ENCODE measurements around the gene ARAP3. TPM values are rescaled to one million over a fixed set of nuclear protein-coding genes. Genes with fewer than 3 reads are reported as not detected.

ARAP3 gene
- total and polyA plus RNA-seq, 9 of the 15 experiments (the other 6 are each of a cell fraction or from before 2014, with no cell fraction given) = 0.83 to 25.7 (median 6.4) TPM

- TF ChIP-seq MAFK (IDR thresholded peaks at IDR 0.05; ENCODE audit: low read length) (peak; percentile 65; the same call in 1 of the 2 replicates), ETV1 (tag; conservative IDR thresholded peaks at IDR 0.05; ENCODE audit: low read depth) (peak; percentile 68), NFRKB (IDR thresholded peaks at IDR 0.05; ENCODE audit: low read depth) (peak; percentile 63; the same call in 1 of the 2 replicates), NONO (IDR thresholded peaks at IDR 0.05; ENCODE audit: low read depth in 2 of 2, low read length in 1 of 2) (0 out of 4 replicates have a peak, but pooled peaks of 1 of the 2 experiments have one; percentile 20), SMAD4 (CRISPR knock-in tag; conservative IDR thresholded peaks at IDR 0.05) (peak; percentile 90), NCOA2 (IDR thresholded peaks at IDR 0.05; ENCODE audit: partially characterized antibody in 2 of 2) (peak in 1 of 2 experiments; percentile 19), NR2C1 (IDR thresholded peaks at IDR 0.05) (peak; percentile 74), NR2C1 (tag; IDR thresholded peaks at IDR 0.05) (peak; percentile 87), ZNF197 (CRISPR knock-in tag; IDR thresholded peaks at IDR 0.05; ENCODE audit: low read depth) (peak; percentile 68; the same call in 1 of the 2 replicates), ZNF699 (CRISPR knock-in tag; IDR thresholded peaks at IDR 0.05; ENCODE audit: insufficient replicate concordance) (no peak), RFX1 (IDR thresholded peaks at IDR 0.05) (no peak), ETS1 (conservative IDR thresholded peaks at IDR 0.05; ENCODE audit: control insufficient read depth, low read depth, low read length) (0 out of 2 replicates have a peak, but pooled peaks have one; percentile 19), ZNF766 (CRISPR knock-in tag; conservative IDR thresholded peaks at IDR 0.05) (peak; percentile 90), ZNF395 (CRISPR knock-in tag; IDR thresholded peaks at IDR 0.05) (peak; percentile 92), TAL1 (IDR thresholded peaks at IDR 0.05) (peak; percentile 88), RCOR1 (IDR thresholded peaks at IDR 0.05; ENCODE audit: borderline replicate concordance in 1 of 2, low read depth in 2 of 2, low read length in 2 of 2) (peak in 1 of 2 experiments; percentile 77; a peak in 1 of 4 replicates), MYNN (IDR thresholded peaks at IDR 0.05) (peak; percentile 77), MYNN (CRISPR knock-in tag; IDR thresholded peaks at IDR 0.05) (no peak), HNRNPK (IDR thresholded peaks at IDR 0.05; ENCODE audit: low read depth, low read length, poor library complexity, severe bottlenecking) (no peak), VEZF1 (CRISPR knock-in tag; IDR thresholded peaks at IDR 0.05) (peak; percentile 70), GTF2E2 (tag; IDR thresholded peaks at IDR 0.05) (peak; percentile 72), SMARCE1 (IDR thresholded peaks at IDR 0.05) (peak; percentile 99), CREB1 (IDR thresholded peaks at IDR 0.05) (0 out of 2 replicates have a peak, but pooled peaks have one; percentile 32), CREB1 (CRISPR knock-in tag; IDR thresholded peaks at IDR 0.05) (no peak)
- TF ChIP-seq, protein P1, sequence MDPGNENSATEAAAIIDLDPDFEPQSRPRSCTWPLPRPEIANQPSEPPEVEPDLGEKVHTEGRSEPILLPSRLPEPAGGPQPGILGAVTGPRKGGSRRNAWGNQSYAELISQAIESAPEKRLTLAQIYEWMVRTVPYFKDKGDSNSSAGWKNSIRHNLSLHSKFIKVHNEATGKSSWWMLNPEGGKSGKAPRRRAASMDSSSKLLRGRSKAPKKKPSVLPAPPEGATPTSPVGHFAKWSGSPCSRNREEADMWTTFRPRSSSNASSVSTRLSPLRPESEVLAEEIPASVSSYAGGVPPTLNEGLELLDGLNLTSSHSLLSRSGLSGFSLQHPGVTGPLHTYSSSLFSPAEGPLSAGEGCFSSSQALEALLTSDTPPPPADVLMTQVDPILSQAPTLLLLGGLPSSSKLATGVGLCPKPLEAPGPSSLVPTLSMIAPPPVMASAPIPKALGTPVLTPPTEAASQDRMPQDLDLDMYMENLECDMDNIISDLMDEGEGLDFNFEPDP (CRISPR knock-in tag; IDR thresholded peaks at IDR 0.05) = no peak
Observed at GRCh38 chr5:141691286-141691866, 9.3 kb upstream of the ARAP3 start (continued).

Measured in K562 (cell line).